Esophagus muscularis mucosa (tissue), 4 donors: ENCODE data around the gene KCNK2. TPM values are rescaled to one million over a fixed set of nuclear protein-coding genes. Genes with fewer than 3 reads are reported as not detected.

Experiments
- DNase-seq: peaks from one replicate; pipeline ENCODE4 v3.0.0-alpha.2; 2017; ENCODE audit errors: extremely low spot score
- H3K27ac ChIP-seq, 4 donors: fragments of 200-600 bp; sonication (generic); replicated peaks in 1 of 4; 1 replicate in 3 of 4; 2 replicates in 1 of 4; pipeline ENCODE4 v1.5.1; 2016 to 2019; ENCODE audit warnings: mild to moderate bottlenecking in 1 of 4
- H3K27me3 ChIP-seq, 4 donors: fragments of 200-600 bp; sonication (generic); one replicate each; pipeline versions ENCODE4 v1.5.1 to v1.6.0; 2016 to 2019
- H3K36me3 ChIP-seq, 4 donors: fragments of 200-600 bp; sonication (generic); one replicate each; pipeline ENCODE4 v1.5.1; 2016 to 2019
- H3K4me1 ChIP-seq, 4 donors: fragments of 200-600 bp; sonication (generic); one replicate each; pipeline ENCODE4 v1.5.1; 2016 to 2019
- H3K4me3 ChIP-seq, 4 donors: fragments of 200-600 bp; sonication (generic); 1 replicate in 2 of 4; 2 replicates in 2 of 4; pipeline ENCODE4 v1.5.1; 2016 to 2019; ENCODE audit warnings: mild to moderate bottlenecking in 4 of 4, moderate library complexity in 1 of 4
- H3K9me3 ChIP-seq, 4 donors: fragments of 200-600 bp; sonication (generic); 1 replicate in 3 of 4; 2 replicates in 1 of 4; pipeline ENCODE4 v1.5.1; 2016 to 2019
- EP300 ChIP-seq: sonication (generic); formaldehyde crosslinking; IDR thresholded peaks from one replicate; pipeline ENCODE4 v1.6.1; 2017; ENCODE audit warnings: antibody characterized with exemption
- POLR2A ChIP-seq: fragments of 450-650 bp; IDR thresholded peaks from one replicate; pipeline ENCODE4 v1.6.1; 2017; ENCODE audit warnings: antibody characterized with exemption, moderate library complexity, mild to moderate bottlenecking, low read depth
- POLR2AphosphoS5 ChIP-seq, 2 donors: sonication (generic); formaldehyde crosslinking; IDR thresholded peaks; one replicate each; pipeline ENCODE4 v1.6.1; 2017; ENCODE audit warnings: antibody characterized with exemption in 2 of 2
- WGBS: methylation state at CpG from one replicate; pipeline ENCODE4 v1.1.5; 2018; 5-methylcytosine and 5-hydroxymethylcytosine counted together
- intact Hi-C: fragments of 100-400 bp; cut with DNase I; formaldehyde crosslinking; loops from one replicate; pipeline ENCODE4 v1.15.1; 2023
- total RNA-seq, 4 donors: library from RNA; depleted of rRNA; stranded (reverse); fragments of >200 nt; gene quantifications; one replicate each; pipeline versions ENCODE4 v1.1.0 to v1.2.1, GENCODE V29; 2016
- TF ChIP-seq, protein P1 (sequence below), 3 experiments: fragments of 200-600 bp in 2 of 3; fragments of 450-650 bp in 1 of 3; sonication (generic) in 2 of 3; IDR thresholded peaks; one replicate each; pipeline ENCODE4 v1.5.1; 2017 to 2019; ENCODE audit warnings: antibody characterized with exemption in 3 of 3, mild to moderate bottlenecking in 2 of 3, moderate library complexity in 1 of 3

KCNK2 gene
- total RNA-seq, 4 donors from 2014 or later: 0.57 to 3.3 (median 2.8) TPM

DNA sequence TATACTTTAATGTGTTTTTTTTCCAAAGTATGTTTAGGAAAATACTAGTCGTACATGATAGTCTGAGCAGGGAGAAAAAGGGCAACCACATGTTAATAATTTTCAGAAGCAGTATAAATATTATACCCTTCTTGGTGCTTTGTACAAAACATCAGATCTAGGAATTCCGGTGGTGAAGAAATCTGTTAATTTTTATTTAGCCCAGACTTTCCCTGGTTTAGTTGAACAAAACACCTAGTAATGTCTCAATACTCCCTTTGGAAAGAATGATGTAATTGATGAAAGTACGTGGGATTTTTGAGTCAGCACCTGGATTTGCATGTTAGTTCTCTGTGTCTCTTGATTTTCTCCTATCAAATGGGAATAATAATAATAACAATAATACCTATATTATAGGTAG is 38.4 kb upstream of the KCNK2 start:
- Histone ChIP-seq H3K27me3 (no peaks in the 10 kb centered on the region), H3K4me1 (no peaks in the 10 kb centered on the region), H3K9me3 (no peaks in the 10 kb centered on the region), H3K36me3 (no peaks in the 10 kb centered on the region), H3K4me3 (no peak overlapping the region), H3K27ac (no peak overlapping the region)
- intact Hi-C loops: no loop called here
- WGBS: 82% methylated on average over 3 of the region's 3 CpGs
- TF ChIP-seq, protein P1, sequence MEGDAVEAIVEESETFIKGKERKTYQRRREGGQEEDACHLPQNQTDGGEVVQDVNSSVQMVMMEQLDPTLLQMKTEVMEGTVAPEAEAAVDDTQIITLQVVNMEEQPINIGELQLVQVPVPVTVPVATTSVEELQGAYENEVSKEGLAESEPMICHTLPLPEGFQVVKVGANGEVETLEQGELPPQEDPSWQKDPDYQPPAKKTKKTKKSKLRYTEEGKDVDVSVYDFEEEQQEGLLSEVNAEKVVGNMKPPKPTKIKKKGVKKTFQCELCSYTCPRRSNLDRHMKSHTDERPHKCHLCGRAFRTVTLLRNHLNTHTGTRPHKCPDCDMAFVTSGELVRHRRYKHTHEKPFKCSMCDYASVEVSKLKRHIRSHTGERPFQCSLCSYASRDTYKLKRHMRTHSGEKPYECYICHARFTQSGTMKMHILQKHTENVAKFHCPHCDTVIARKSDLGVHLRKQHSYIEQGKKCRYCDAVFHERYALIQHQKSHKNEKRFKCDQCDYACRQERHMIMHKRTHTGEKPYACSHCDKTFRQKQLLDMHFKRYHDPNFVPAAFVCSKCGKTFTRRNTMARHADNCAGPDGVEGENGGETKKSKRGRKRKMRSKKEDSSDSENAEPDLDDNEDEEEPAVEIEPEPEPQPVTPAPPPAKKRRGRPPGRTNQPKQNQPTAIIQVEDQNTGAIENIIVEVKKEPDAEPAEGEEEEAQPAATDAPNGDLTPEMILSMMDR (IDR thresholded peaks at IDR 0.05): no peak
- TF ChIP-seq POLR2AphosphoS5 (IDR thresholded peaks at IDR 0.05) (no peak), EP300 (no peak), POLR2A (no peak)
- no peak for DNase-seq

- TF ChIP-seq POLR2AphosphoS5 (IDR thresholded peaks at IDR 0.05): no peak
- TF ChIP-seq POLR2A: no peak
- TF ChIP-seq, protein P1 (IDR thresholded peaks at IDR 0.05): no peak
- TF ChIP-seq EP300: no peak
- WGBS: 77% methylated on average over 5 of the region's 5 CpGs
- H3K27ac ChIP-seq: no peak overlapping the region
These were observed 36.7 kb upstream of the KCNK2 start for GRCh38 chr1:215045698-215046308.

GRCh38 chr1:215052256-215053015 is 30.1 kb upstream of the KCNK2 start:
- intact Hi-C loops: no loop called here
- DNase-seq: no peak
- Histone ChIP-seq H3K36me3 (no peaks in the 10 kb centered on the region), H3K27me3 (no peaks in the 10 kb centered on the region), H3K9me3 (no peaks in the 10 kb centered on the region), H3K27ac (no peak overlapping the region), H3K4me1 (no peaks in the 10 kb centered on the region), H3K4me3 (no peak overlapping the region)
- TF ChIP-seq, protein P1 (IDR thresholded peaks at IDR 0.05): no peak
- TF ChIP-seq EP300: no peak
- TF ChIP-seq POLR2A: no peak
- no peak for TF ChIP-seq POLR2AphosphoS5 (IDR thresholded peaks at IDR 0.05)

More at GRCh38 chr1:215045698-215046308, 36.7 kb upstream of the KCNK2 start:
- Histone ChIP-seq H3K4me3 (no peak overlapping the region), H3K27me3 (no peaks in the 10 kb centered on the region), H3K4me1 (no peaks in the 10 kb centered on the region), H3K9me3 (no peaks in the 10 kb centered on the region), H3K36me3 (no peaks in the 10 kb centered on the region)
- intact Hi-C loops: no loop called here
- no peak for DNase-seq

DNA sequence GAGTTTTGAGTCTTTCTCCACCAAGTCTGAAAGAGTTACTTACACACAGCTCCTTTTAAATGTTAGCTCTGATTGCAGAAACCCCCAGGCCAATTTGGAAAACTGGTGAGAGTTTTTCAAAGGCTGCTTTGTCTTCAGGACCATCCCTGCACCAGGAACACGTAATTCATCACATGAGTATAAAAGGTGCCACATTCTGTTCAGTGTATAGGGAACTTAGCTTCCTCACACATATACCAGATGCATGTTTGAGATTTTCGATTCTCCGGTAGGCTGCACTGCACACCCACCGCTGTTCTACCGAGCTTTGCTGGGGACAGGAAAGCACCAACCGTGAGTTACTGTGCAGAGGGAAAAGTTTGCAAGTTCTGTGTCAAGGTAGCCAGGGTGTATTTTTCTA is 28.3 kb upstream of the KCNK2 start:
- no peaks in the 10 kb centered on the region for H3K36me3 ChIP-seq
- no peak for DNase-seq
- H3K9me3 ChIP-seq: no peaks in the 10 kb centered on the region
- intact Hi-C loops: no loop called here
- H3K4me3 ChIP-seq: no peak overlapping the region
- H3K27ac ChIP-seq: no peak overlapping the region
- no peaks in the 10 kb centered on the region for H3K27me3 ChIP-seq
- no peak for TF ChIP-seq POLR2AphosphoS5 (IDR thresholded peaks at IDR 0.05)
- TF ChIP-seq, protein P1 (IDR thresholded peaks at IDR 0.05): no peak
- H3K4me1 ChIP-seq: no peaks in the 10 kb centered on the region
- 75% methylated on average over 6 of the region's 6 CpGs for WGBS
